Lower leg skin (tissue), 4 donors: ENCODE data around the gene SSTR4. TPM values are rescaled to one million over a fixed set of nuclear protein-coding genes. Genes with fewer than 3 reads are reported as not detected.
"Not testable (repeated sequence)": the region's sequence is repeated elsewhere in the genome, so short reads cannot be mapped to it uniquely, and the experiment has no call there.

ENCODE experiments used
- DNase-seq, 2 donors: peaks; one replicate each; pipeline ENCODE4 v3.0.0-alpha.2; 2019; ENCODE audit warnings: low spot score in 2 of 2
- H3K4me3 ChIP-seq: fragments of 200-600 bp; sonication (generic); 2 replicates; pipeline ENCODE4 v1.5.1; 2017; ENCODE audit warnings: mild to moderate bottlenecking, low read depth; ENCODE audit not compliant: poor library complexity, severe bottlenecking
- POLR2A ChIP-seq, 2 donors: fragments of 450-650 bp; IDR thresholded peaks; one replicate each; pipeline ENCODE4 v1.6.1; 2016 to 2017; ENCODE audit warnings: antibody characterized with exemption in 2 of 2, mild to moderate bottlenecking in 1 of 2, moderate library complexity in 1 of 2
- WGBS, 2 donors: methylation state at CpG; one replicate each; pipeline ENCODE4 v1.1.5; 2018; 5-methylcytosine and 5-hydroxymethylcytosine counted together
- intact Hi-C: fragments of 100-400 bp; cut with DNase I; formaldehyde crosslinking; loops from one replicate; pipeline ENCODE4 v1.15.0; 2023; ENCODE audit warnings: low total_unique reads
- total RNA-seq, 4 donors: library from RNA; depleted of rRNA; stranded (reverse); fragments of >200 nt; gene quantifications; one replicate each; pipeline ENCODE4 v1.1.0, GENCODE V29; 2016
- TF ChIP-seq, protein P1 (sequence below), 3 donors: fragments of 450-650 bp; IDR thresholded peaks; one replicate each; pipeline ENCODE4 v1.5.1; 2016; ENCODE audit warnings: antibody characterized with exemption in 3 of 3, mild to moderate bottlenecking in 3 of 3, moderate library complexity in 2 of 3

The SSTR4 gene
- not detected for total RNA-seq

GRCh38 chr20:23034721-23035671 is at the start of gene SSTR4:
Gene SSTR4, plus strand, starts transcription at chr20:23035312. Its CDS starts 172 bp downstream, at chr20:23035484.
- intact Hi-C loops: no loop called here
- H3K4me3 ChIP-seq: no peak within 1 kb of the TSS
- 22 to 28% methylated on average over 54 to 61 of the region's 83 CpGs for WGBS, 2 donors
- TF ChIP-seq POLR2A (IDR thresholded peaks at IDR 0.05): no peak
- TF ChIP-seq, protein P1, sequence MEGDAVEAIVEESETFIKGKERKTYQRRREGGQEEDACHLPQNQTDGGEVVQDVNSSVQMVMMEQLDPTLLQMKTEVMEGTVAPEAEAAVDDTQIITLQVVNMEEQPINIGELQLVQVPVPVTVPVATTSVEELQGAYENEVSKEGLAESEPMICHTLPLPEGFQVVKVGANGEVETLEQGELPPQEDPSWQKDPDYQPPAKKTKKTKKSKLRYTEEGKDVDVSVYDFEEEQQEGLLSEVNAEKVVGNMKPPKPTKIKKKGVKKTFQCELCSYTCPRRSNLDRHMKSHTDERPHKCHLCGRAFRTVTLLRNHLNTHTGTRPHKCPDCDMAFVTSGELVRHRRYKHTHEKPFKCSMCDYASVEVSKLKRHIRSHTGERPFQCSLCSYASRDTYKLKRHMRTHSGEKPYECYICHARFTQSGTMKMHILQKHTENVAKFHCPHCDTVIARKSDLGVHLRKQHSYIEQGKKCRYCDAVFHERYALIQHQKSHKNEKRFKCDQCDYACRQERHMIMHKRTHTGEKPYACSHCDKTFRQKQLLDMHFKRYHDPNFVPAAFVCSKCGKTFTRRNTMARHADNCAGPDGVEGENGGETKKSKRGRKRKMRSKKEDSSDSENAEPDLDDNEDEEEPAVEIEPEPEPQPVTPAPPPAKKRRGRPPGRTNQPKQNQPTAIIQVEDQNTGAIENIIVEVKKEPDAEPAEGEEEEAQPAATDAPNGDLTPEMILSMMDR (IDR thresholded peaks at IDR 0.05): no peak
- peak in 1 of 2 donors; percentile 85 for DNase-seq

- TF ChIP-seq, protein P1 (IDR thresholded peaks at IDR 0.05): no peak
- no peak for TF ChIP-seq POLR2A (IDR thresholded peaks at IDR 0.05)
- no peak overlapping the region for H3K4me3 ChIP-seq
- 46 to 68% methylated on average over 1 of the region's 1 CpG for WGBS, 2 donors
- intact Hi-C loops: no loop called here
- DNase-seq: no peak
Observed at GRCh38 chr20:22986601-22987000, 48.5 kb upstream of the SSTR4 start.

- WGBS, 2 donors: 82 to 94% methylated on average over 3 of the region's 3 CpGs
- DNase-seq, intact Hi-C loops, H3K4me3 ChIP-seq: not testable (repeated sequence)
Observed at GRCh38 chr20:22991424-22991823, 43.7 kb upstream of the SSTR4 start.

DNA sequence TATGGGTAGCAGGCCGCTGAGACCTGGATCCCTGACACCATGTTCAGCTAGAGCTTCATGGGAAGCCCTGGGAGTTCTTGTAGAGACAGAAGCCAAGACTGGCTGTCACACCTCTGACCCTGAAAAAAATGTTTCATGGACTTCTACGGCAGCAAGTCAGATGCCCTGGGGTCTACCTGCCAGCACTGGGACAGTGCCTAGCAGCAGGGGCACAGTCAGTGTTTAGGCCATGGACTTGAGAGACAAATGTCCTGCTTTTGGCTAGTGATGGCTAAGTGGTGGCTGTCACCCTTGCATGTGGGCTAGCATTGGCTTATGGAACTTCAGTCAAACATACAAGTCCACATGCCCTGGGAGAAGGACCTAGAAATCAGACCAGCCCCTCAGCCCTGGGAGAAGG is 41.3 kb upstream of the SSTR4 start:
- H3K4me3 ChIP-seq: no peak overlapping the region
- 95 to 100% methylated on average over 2 of the region's 2 CpGs for WGBS, 2 donors
- DNase-seq: no peak
- TF ChIP-seq POLR2A (IDR thresholded peaks at IDR 0.05): no peak
- TF ChIP-seq, protein P1 (IDR thresholded peaks at IDR 0.05): no peak
- intact Hi-C loops: no loop called here

DNA sequence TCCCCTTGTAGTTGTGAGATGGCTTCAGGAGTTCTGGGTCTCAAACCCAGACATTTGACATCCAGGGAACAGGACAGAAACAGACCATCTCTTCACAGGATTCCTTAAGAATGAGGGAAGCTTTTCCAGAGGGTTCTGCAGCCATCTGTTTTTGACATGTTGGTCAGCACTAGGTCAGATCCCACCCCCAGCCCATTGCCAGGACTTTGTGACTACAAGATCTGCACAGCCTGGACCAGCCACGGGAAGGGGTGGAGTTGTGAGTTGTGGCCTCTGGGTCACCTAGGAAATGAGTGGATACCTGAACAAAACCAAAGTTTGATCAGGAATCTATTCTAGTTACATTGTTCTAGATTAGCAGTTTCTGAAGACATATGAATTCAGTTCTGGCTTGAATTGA is 39.2 kb upstream of the SSTR4 start:
- intact Hi-C loops: no loop called here
- 59 to 75% methylated on average over 1 of the region's 1 CpG for WGBS, 2 donors
- no peak for TF ChIP-seq POLR2A (IDR thresholded peaks at IDR 0.05)
- TF ChIP-seq, protein P1 (IDR thresholded peaks at IDR 0.05): no peak
- H3K4me3 ChIP-seq: no peak overlapping the region
- DNase-seq: no peak

DNA sequence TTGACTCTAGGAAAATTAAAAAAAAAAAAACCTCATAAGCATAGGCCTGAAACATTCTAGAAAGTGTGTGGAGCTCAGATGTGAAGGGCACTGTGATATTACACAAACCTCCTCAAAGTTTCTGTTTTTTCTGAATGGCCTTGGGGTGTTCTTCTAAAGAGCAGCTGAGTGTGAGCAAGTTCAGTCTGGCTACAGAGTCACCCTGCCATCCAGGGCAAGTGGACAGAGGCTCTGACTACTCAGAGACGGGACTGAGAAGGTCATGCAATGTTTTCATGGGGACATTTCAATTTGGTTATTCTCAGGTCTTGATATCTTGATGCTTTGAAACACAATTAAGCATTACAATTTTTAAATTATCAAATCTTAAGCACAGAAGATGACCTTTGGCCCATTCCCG is 36.6 kb upstream of the SSTR4 start:
- 89 to 96% methylated on average over 2 of the region's 2 CpGs for WGBS, 2 donors
- intact Hi-C loops: no loop called here
- DNase-seq: no peak

More for the DNA sequence above, 36.6 kb upstream of the SSTR4 start:
- no peak overlapping the region for H3K4me3 ChIP-seq
- TF ChIP-seq, protein P1 (IDR thresholded peaks at IDR 0.05): no peak
- TF ChIP-seq POLR2A (IDR thresholded peaks at IDR 0.05): no peak
